ENCODE results near the gene FXYD1.
"Not testable (repeated sequence)": the region's sequence is repeated elsewhere in the genome, so short reads cannot be mapped to it uniquely, and the experiment has no call there.

The FXYD1 gene

GRCh38 chr19:35125749-35126623 lies 12.6 kb upstream of the FXYD1 start:
- no peak for DNase-seq

- no peak for DNase-seq
These were observed 12.0 kb upstream of the FXYD1 start for GRCh38 chr19:35126624-35126959.

- DNase-seq, result no peak
These were observed 10.8 kb upstream of the FXYD1 start for GRCh38 chr19:35127871-35128270.

- no peak for DNase-seq
These were observed 10.1 kb upstream of the FXYD1 start for GRCh38 chr19:35128398-35129057.

- DNase-seq, result not testable (repeated sequence)
These were observed 8.8 kb upstream of the FXYD1 start for GRCh38 chr19:35129724-35130274.

- DNase-seq, result no peak
These were observed 7.6 kb upstream of the FXYD1 start for GRCh38 chr19:35130761-35131720.

GRCh38 chr19:35132254-35132653 lies 6.4 kb upstream of the FXYD1 start:
- DNase-seq, result no peak

GRCh38 chr19:35133826-35134225 lies 4.8 kb upstream of the FXYD1 start:
- DNase-seq, result no peak

- no peak for DNase-seq
These were observed 3.9 kb upstream of the FXYD1 start, which contains the start of gene LGI4 for GRCh38 chr19:35134601-35135242. LGI4 (minus strand) TSS chr19:35135059; CDS start chr19:35134680, 379 bp downstream.

- peak in 1 of 2 donors; percentile 81 for DNase-seq
These were observed 3.2 kb upstream of the FXYD1 start for GRCh38 chr19:35135389-35135909.

GRCh38 chr19:35136231-35136630 lies 2.4 kb upstream of the FXYD1 start:
- DNase-seq, result no peak

- no peak for DNase-seq
These were observed 1.5 kb upstream of the FXYD1 start for GRCh38 chr19:35136977-35137702.

- no peak for DNase-seq
These were observed 1.8 kb downstream of the FXYD1 start for GRCh38 chr19:35140207-35140961.

GRCh38 chr19:35140962-35141836 lies 2.6 kb downstream of the FXYD1 start:
- peak; percentile 86 for DNase-seq

- peak; percentile 31 to 39 for DNase-seq
These were observed 3.4 kb downstream of the FXYD1 start for GRCh38 chr19:35141837-35142605.

- peak in 1 of 2 donors; percentile 65 for DNase-seq
These were observed 4.1 kb downstream of the FXYD1 start for GRCh38 chr19:35142606-35143230.

- DNase-seq, result no peak
These were observed 4.6 kb downstream of the FXYD1 start, which contains the start of gene FXYD7 for GRCh38 chr19:35143231-35143715. FXYD7 (plus strand) TSS chr19:35143255; CDS start chr19:35143334, 79 bp downstream.

GRCh38 chr19:35143818-35144217 lies 5.2 kb downstream of the FXYD1 start:
- no peak for DNase-seq

All from inflammatory macrophage treated with lipopolysaccharide for 1 hour (primary cell).